SK-N-SH treated with all-trans-retinoic acid at 6 μM for 48 hours (cell line): ENCODE data around the gene ARIH2.

Experiments used
- CREB5 ChIP-seq: fragments of 250-450 bp; sonication (Bioruptor Pico); IDR thresholded peaks from 2 replicates; pipeline ENCODE4 v1.5.1; 2020; ENCODE audit warnings: low read depth, mild to moderate bottlenecking, moderate library complexity
- GLIS3 ChIP-seq: fragments of 250-450 bp; sonication (Bioruptor Pico); IDR thresholded peaks from 2 replicates; pipeline ENCODE4 v1.5.0; 2020; ENCODE audit warnings: mild to moderate bottlenecking, moderate library complexity
- ISL1 ChIP-seq: fragments of 250-450 bp; sonication (Bioruptor Pico); IDR thresholded peaks from 2 replicates; pipeline ENCODE4 v2.1.2; 2022; ENCODE audit warnings: mild to moderate bottlenecking, moderate library complexity
- PATZ1 ChIP-seq: fragments of 250-450 bp; sonication (Bioruptor Pico); IDR thresholded peaks from 2 replicates; pipeline ENCODE4 v1.8.0; 2020; ENCODE audit warnings: mild to moderate bottlenecking, moderate library complexity, borderline replicate concordance
- PPARA ChIP-seq: fragments of 250-450 bp; sonication (Bioruptor Pico); IDR thresholded peaks from 2 replicates; pipeline ENCODE4 v1.5.0; 2020; ENCODE audit warnings: mild to moderate bottlenecking, borderline replicate concordance
- RARB ChIP-seq: fragments of 250-450 bp; sonication (Bioruptor Pico); IDR thresholded peaks from 2 replicates; pipeline ENCODE4 v1.8.0; 2021; ENCODE audit warnings: mild to moderate bottlenecking, moderate library complexity
- SNAI2 ChIP-seq: fragments of 250-450 bp; sonication (Bioruptor Pico); IDR thresholded peaks from 2 replicates; pipeline ENCODE4 v1.5.0; 2020; ENCODE audit warnings: mild to moderate bottlenecking, moderate library complexity
- TOX ChIP-seq: fragments of 250-450 bp; sonication (Bioruptor Pico); IDR thresholded peaks from 2 replicates; pipeline ENCODE4 v1.8.0; 2021; ENCODE audit warnings: mild to moderate bottlenecking, moderate library complexity, borderline replicate concordance
- ZFP3 ChIP-seq: fragments of 250-450 bp; sonication (Bioruptor Pico); IDR thresholded peaks from 2 replicates; pipeline ENCODE4 v1.5.0; 2020; ENCODE audit warnings: mild to moderate bottlenecking, moderate library complexity
- ZFP30 ChIP-seq: fragments of 450-650 bp; formaldehyde crosslinking; IDR thresholded peaks from 2 replicates; pipeline ENCODE4 v1.5.0; 2022; ENCODE audit warnings: mild to moderate bottlenecking, moderate library complexity
- ZNF8 ChIP-seq: fragments of 450-650 bp; formaldehyde crosslinking; IDR thresholded peaks from 2 replicates; pipeline ENCODE4 v1.5.0; 2020; ENCODE audit warnings: mild to moderate bottlenecking, moderate library complexity
- TF ChIP-seq, protein P1 (sequence below): fragments of 250-450 bp; sonication (Bioruptor Pico); IDR thresholded peaks from 2 replicates; pipeline ENCODE4 v1.5.1; 2021; ENCODE audit warnings: mild to moderate bottlenecking, moderate library complexity

DNA sequence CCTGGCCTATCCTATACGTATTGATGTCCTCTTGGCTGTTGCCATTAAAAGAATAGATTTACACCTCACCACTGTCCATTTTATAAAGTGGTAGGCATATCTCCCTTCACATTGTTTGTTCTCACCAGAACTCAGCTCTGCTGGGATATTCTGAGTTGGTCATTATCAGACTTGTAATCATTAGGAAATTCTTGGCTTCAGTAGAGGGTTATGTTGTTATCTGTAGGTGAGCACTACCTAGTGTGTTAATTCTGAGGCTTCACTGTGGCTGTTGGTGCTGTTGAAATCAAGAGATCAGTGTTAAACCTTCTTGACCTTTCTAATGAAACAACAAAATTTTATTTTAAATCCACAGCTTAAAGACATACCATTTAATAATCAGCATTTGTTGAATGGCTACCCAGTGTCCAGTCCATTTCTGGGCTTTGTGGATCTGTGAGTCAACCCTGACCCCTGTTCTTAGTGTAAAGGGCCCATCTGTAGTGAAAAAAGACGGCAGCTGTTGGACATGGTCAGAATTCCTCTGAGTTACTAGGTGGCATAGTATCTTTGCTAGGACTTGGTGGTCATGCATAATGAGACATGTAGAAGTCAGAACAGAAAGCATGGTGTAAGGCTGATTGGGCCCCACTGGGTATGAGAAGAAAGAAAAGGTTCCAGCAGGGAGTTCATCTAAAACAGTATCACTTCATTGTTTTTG is 38.5 kb downstream of the ARIH2 start:
- TF ChIP-seq ZNF8 (CRISPR knock-in tag) (no peak), PATZ1 (CRISPR knock-in tag) (no peak), TOX (CRISPR knock-in tag) (no peak), ISL1 (CRISPR knock-in tag) (no peak), PPARA (CRISPR knock-in tag) (no peak), ZFP30 (CRISPR knock-in tag) (no peak), RARB (CRISPR knock-in tag) (no peak), SNAI2 (CRISPR knock-in tag) (no peak), GLIS3 (CRISPR knock-in tag) (no peak), CREB5 (no peak), ZFP3 (CRISPR knock-in tag) (no peak)
- TF ChIP-seq, protein P1, sequence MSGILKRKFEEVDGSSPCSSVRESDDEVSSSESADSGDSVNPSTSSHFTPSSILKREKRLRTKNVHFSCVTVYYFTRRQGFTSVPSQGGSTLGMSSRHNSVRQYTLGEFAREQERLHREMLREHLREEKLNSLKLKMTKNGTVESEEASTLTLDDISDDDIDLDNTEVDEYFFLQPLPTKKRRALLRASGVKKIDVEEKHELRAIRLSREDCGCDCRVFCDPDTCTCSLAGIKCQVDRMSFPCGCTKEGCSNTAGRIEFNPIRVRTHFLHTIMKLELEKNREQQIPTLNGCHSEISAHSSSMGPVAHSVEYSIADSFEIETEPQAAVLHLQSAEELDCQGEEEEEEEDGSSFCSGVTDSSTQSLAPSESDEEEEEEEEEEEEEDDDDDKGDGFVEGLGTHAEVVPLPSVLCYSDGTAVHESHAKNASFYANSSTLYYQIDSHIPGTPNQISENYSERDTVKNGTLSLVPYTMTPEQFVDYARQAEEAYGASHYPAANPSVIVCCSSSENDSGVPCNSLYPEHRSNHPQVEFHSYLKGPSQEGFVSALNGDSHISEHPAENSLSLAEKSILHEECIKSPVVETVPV (CRISPR knock-in tag) = no peak
